WTC11 (cell line): ENCODE results near the gene SMIM12. TPM values are rescaled to one million over a fixed set of nuclear protein-coding genes. Genes with fewer than 3 reads are reported as not detected.

Experiments used
- ATAC-seq: fragments of 200-7000 bp; cut with Tn5 transposase; 2 replicates; pipeline ENCODE4 v1.10.0; 2021; ENCODE audit warnings: mild to moderate bottlenecking, moderate library complexity
- CTCF ChIA-PET: fragments of 300-600 bp; sonication (Branson Sonifier 250); formaldehyde crosslinking; loops from one replicate; lab custom pipeline; 2021; ENCODE audit warnings: antibody characterized with exemption; lab: Charles Lee
- POLR2A ChIA-PET: fragments of 350-600 bp; sonication (Branson Sonifier 250); formaldehyde crosslinking; loops from one replicate; lab custom pipeline; 2021; ENCODE audit warnings: antibody characterized with exemption; lab: Charles Lee
- DNase-seq: peaks from one replicate; pipeline ENCODE4 v3.0.0; 2021; ENCODE audit warnings: low spot score
- H3K27ac Mint-ChIP-seq: 2 replicates; pipeline ENCODE4 v1.8.0; 2021; ENCODE audit warnings: mixed read lengths
- H3K27me3 Mint-ChIP-seq: 2 replicates; pipeline ENCODE4 v1.8.0; 2021; ENCODE audit warnings: low read depth, mild to moderate bottlenecking, moderate library complexity, mixed read lengths
- H3K36me3 Mint-ChIP-seq: 2 replicates; pipeline ENCODE4 v1.8.0; 2021; ENCODE audit warnings: mixed read lengths
- H3K4me1 Mint-ChIP-seq: 2 replicates; pipeline ENCODE4 v1.8.0; 2022; ENCODE audit warnings: mixed read lengths
- H3K4me3 Mint-ChIP-seq: 2 replicates; pipeline ENCODE4 v1.8.0; 2021; ENCODE audit warnings: mild to moderate bottlenecking, moderate library complexity, mixed read lengths
- H3K9me3 Mint-ChIP-seq: 2 replicates; pipeline ENCODE4 v1.8.0; 2021; ENCODE audit warnings: mixed read lengths
- CREM ChIP-seq: sonication (generic); formaldehyde crosslinking; IDR thresholded peaks from 2 replicates; pipeline ENCODE4 v1.8.1; 2022; ENCODE audit warnings: mild to moderate bottlenecking, missing genetic modification reagents, moderate library complexity
- E2F5 ChIP-seq: sonication (generic); formaldehyde crosslinking; IDR thresholded peaks from 2 replicates; pipeline ENCODE4 v1.8.1; 2022; ENCODE audit warnings: mild to moderate bottlenecking, moderate library complexity, missing genetic modification reagents
- ELF4 ChIP-seq: sonication (generic); formaldehyde crosslinking; IDR thresholded peaks from 2 replicates; pipeline ENCODE4 v1.8.1; 2022; ENCODE audit warnings: low read depth, mild to moderate bottlenecking, moderate library complexity, missing genetic modification reagents
- EMX1 ChIP-seq: fragments of 250-450 bp; sonication (Bioruptor Pico); IDR thresholded peaks from 2 replicates; pipeline ENCODE4 v1.8.0; 2021; ENCODE audit warnings: mild to moderate bottlenecking
- ESRRA ChIP-seq: sonication (generic); formaldehyde crosslinking; IDR thresholded peaks from 2 replicates; pipeline ENCODE4 v1.8.1; 2022; ENCODE audit warnings: mild to moderate bottlenecking, missing genetic modification reagents, borderline replicate concordance
- FOXJ3 ChIP-seq: sonication (generic); formaldehyde crosslinking; IDR thresholded peaks from 2 replicates; pipeline ENCODE4 v1.9.0; 2021; ENCODE audit warnings: missing genetic modification reagents, mild to moderate bottlenecking, borderline replicate concordance
- GABPB1 ChIP-seq: sonication (generic); formaldehyde crosslinking; IDR thresholded peaks from 2 replicates; pipeline ENCODE4 v1.8.1; 2023; ENCODE audit warnings: mild to moderate bottlenecking, missing genetic modification reagents
- GRHL2 ChIP-seq: fragments of 250-450 bp; sonication (Bioruptor Pico); IDR thresholded peaks from 2 replicates; pipeline ENCODE4 v1.8.0; 2022; ENCODE audit warnings: mild to moderate bottlenecking, moderate library complexity; ENCODE audit not compliant: insufficient replicate concordance, severe bottlenecking
- GTF2I ChIP-seq: fragments of 250-450 bp; sonication (Bioruptor Pico); conservative IDR thresholded peaks from 2 replicates; pipeline ENCODE4 v1.4.0; 2021; ENCODE audit warnings: mild to moderate bottlenecking
- KAT7 ChIP-seq: sonication (generic); formaldehyde crosslinking; IDR thresholded peaks from 2 replicates; pipeline ENCODE4 v1.8.1; 2023; ENCODE audit warnings: missing genetic modification reagents, mild to moderate bottlenecking, borderline replicate concordance
- TEAD4 ChIP-seq: sonication (generic); formaldehyde crosslinking; IDR thresholded peaks from 2 replicates; pipeline ENCODE4 v1.8.0; 2022; ENCODE audit warnings: mild to moderate bottlenecking, missing genetic modification reagents
- ZNF121 ChIP-seq: sonication (generic); formaldehyde crosslinking; IDR thresholded peaks from 2 replicates; pipeline ENCODE4 v1.8.0; 2023; ENCODE audit warnings: missing genetic modification reagents
- ZNF281 ChIP-seq: sonication (generic); formaldehyde crosslinking; IDR thresholded peaks from 2 replicates; pipeline ENCODE4 v1.8.0; 2023; ENCODE audit warnings: mild to moderate bottlenecking, missing genetic modification reagents
- total RNA-seq: library from RNA; stranded (reverse); gene quantifications from 3 replicates; pipeline ENCODE4 v1.2.3, GENCODE V29; 2021
- TF ChIP-seq, protein P1 (sequence below): fragments of 250-450 bp; sonication (Bioruptor Pico); IDR thresholded peaks from 2 replicates; pipeline ENCODE4 v1.9.0; 2021; ENCODE audit warnings: mild to moderate bottlenecking
- TF ChIP-seq, protein P2 (sequence below): sonication (generic); formaldehyde crosslinking; IDR thresholded peaks from 2 replicates; pipeline ENCODE4 v1.8.1; 2023; ENCODE audit warnings: mild to moderate bottlenecking, missing genetic modification reagents, moderate library complexity
- TF ChIP-seq, protein P3 (sequence below): fragments of 250-450 bp; sonication (Bioruptor Pico); IDR thresholded peaks from 2 replicates; pipeline ENCODE4 v1.9.0; 2021; ENCODE audit warnings: mild to moderate bottlenecking, borderline replicate concordance
- TF ChIP-seq, protein P4 (sequence below): sonication (generic); formaldehyde crosslinking; conservative IDR thresholded peaks from 2 replicates; pipeline ENCODE4 v1.8.1; 2022; ENCODE audit warnings: mild to moderate bottlenecking, missing genetic modification reagents

Gene SMIM12
- total RNA-seq, 1 experiment from 2014 or later: 34.6 TPM

- H3K27ac Mint-ChIP-seq: no peak overlapping the region
- no peaks in the 10 kb centered on the region for H3K36me3 Mint-ChIP-seq
- DNase-seq: no peak
- no peaks in the 10 kb centered on the region for H3K4me1 Mint-ChIP-seq
- H3K9me3 Mint-ChIP-seq: no peaks in the 10 kb centered on the region
- POLR2A ChIA-PET: no interaction called here
- TF ChIP-seq ELF4 (CRISPR knock-in tag): no peak
- no peak for TF ChIP-seq EMX1
- TF ChIP-seq, protein P1, sequence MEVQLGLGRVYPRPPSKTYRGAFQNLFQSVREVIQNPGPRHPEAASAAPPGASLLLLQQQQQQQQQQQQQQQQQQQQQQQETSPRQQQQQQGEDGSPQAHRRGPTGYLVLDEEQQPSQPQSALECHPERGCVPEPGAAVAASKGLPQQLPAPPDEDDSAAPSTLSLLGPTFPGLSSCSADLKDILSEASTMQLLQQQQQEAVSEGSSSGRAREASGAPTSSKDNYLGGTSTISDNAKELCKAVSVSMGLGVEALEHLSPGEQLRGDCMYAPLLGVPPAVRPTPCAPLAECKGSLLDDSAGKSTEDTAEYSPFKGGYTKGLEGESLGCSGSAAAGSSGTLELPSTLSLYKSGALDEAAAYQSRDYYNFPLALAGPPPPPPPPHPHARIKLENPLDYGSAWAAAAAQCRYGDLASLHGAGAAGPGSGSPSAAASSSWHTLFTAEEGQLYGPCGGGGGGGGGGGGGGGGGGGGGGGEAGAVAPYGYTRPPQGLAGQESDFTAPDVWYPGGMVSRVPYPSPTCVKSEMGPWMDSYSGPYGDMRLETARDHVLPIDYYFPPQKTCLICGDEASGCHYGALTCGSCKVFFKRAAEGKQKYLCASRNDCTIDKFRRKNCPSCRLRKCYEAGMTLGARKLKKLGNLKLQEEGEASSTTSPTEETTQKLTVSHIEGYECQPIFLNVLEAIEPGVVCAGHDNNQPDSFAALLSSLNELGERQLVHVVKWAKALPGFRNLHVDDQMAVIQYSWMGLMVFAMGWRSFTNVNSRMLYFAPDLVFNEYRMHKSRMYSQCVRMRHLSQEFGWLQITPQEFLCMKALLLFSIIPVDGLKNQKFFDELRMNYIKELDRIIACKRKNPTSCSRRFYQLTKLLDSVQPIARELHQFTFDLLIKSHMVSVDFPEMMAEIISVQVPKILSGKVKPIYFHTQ (CRISPR knock-in tag): no peak
- TF ChIP-seq ESRRA: no peak
- TF ChIP-seq TEAD4 (CRISPR knock-in tag): no peak
- TF ChIP-seq ZNF121 (CRISPR knock-in tag): no peak
- TF ChIP-seq ZNF281 (CRISPR knock-in tag): no peak
- no peak for TF ChIP-seq CREM (CRISPR knock-in tag)
- TF ChIP-seq E2F5 (CRISPR knock-in tag): no peak
- no peak for TF ChIP-seq GRHL2 (CRISPR knock-in tag)
- TF ChIP-seq, protein P2, sequence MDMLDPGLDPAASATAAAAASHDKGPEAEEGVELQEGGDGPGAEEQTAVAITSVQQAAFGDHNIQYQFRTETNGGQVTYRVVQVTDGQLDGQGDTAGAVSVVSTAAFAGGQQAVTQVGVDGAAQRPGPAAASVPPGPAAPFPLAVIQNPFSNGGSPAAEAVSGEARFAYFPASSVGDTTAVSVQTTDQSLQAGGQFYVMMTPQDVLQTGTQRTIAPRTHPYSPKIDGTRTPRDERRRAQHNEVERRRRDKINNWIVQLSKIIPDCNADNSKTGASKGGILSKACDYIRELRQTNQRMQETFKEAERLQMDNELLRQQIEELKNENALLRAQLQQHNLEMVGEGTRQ (CRISPR knock-in tag): no peak
- TF ChIP-seq KAT7 (CRISPR knock-in tag): no peak
- no peak for TF ChIP-seq GTF2I
- no peak for TF ChIP-seq FOXJ3
- TF ChIP-seq, protein P3, sequence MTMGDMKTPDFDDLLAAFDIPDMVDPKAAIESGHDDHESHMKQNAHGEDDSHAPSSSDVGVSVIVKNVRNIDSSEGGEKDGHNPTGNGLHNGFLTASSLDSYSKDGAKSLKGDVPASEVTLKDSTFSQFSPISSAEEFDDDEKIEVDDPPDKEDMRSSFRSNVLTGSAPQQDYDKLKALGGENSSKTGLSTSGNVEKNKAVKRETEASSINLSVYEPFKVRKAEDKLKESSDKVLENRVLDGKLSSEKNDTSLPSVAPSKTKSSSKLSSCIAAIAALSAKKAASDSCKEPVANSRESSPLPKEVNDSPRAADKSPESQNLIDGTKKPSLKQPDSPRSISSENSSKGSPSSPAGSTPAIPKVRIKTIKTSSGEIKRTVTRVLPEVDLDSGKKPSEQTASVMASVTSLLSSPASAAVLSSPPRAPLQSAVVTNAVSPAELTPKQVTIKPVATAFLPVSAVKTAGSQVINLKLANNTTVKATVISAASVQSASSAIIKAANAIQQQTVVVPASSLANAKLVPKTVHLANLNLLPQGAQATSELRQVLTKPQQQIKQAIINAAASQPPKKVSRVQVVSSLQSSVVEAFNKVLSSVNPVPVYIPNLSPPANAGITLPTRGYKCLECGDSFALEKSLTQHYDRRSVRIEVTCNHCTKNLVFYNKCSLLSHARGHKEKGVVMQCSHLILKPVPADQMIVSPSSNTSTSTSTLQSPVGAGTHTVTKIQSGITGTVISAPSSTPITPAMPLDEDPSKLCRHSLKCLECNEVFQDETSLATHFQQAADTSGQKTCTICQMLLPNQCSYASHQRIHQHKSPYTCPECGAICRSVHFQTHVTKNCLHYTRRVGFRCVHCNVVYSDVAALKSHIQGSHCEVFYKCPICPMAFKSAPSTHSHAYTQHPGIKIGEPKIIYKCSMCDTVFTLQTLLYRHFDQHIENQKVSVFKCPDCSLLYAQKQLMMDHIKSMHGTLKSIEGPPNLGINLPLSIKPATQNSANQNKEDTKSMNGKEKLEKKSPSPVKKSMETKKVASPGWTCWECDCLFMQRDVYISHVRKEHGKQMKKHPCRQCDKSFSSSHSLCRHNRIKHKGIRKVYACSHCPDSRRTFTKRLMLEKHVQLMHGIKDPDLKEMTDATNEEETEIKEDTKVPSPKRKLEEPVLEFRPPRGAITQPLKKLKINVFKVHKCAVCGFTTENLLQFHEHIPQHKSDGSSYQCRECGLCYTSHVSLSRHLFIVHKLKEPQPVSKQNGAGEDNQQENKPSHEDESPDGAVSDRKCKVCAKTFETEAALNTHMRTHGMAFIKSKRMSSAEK (CRISPR knock-in tag): no peak
- TF ChIP-seq, protein P4, sequence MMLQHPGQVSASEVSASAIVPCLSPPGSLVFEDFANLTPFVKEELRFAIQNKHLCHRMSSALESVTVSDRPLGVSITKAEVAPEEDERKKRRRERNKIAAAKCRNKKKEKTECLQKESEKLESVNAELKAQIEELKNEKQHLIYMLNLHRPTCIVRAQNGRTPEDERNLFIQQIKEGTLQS (CRISPR knock-in tag): no peak
- no peak for TF ChIP-seq GABPB1 (CRISPR knock-in tag)
- H3K4me3 Mint-ChIP-seq: no peak overlapping the region
- CTCF ChIA-PET: interaction anchor here (0.9 kb wide), 1 partner anchor 15 kb away, joined by 4 read pairs; no protein-coding TSS in a partner anchor
- peaks cover 4% of the 10 kb centered on the region; the same call in 1 of the 2 replicates for H3K27me3 Mint-ChIP-seq
- no peak for ATAC-seq
Measured at GRCh38 chr1:34899906-34900305, 40.4 kb upstream of the SMIM12 start.
